HG02885 (cell line): ENCODE data around the gene C11orf21.

ENCODE experiments used
- ATAC-seq: cut with Tn5 transposase; IDR thresholded peaks from one replicate; pipeline ENCODE4 v1.9.1; 2021; ENCODE audit warnings: mild to moderate bottlenecking; ENCODE audit not compliant: unreplicated experiment, poor library complexity

C11orf21 gene

GRCh38 chr11:2264366-2265053, 37.2 kb downstream of the C11orf21 start:
- no peak for ATAC-seq

GRCh38 chr11:2263724-2264360, 37.9 kb downstream of the C11orf21 start:
- no peak for ATAC-seq

- ATAC-seq, result no peak
Measured at GRCh38 chr11:2263071-2263565, 38.6 kb downstream of the C11orf21 start.

GRCh38 chr11:2262301-2263070, 39.2 kb downstream of the C11orf21 start:
- ATAC-seq, result no peak

- ATAC-seq, result no peak
Measured at GRCh38 chr11:2261436-2262230, 40.1 kb downstream of the C11orf21 start.

- ATAC-seq, result no peak
Measured at GRCh38 chr11:2260491-2261364, 41.0 kb downstream of the C11orf21 start.

GRCh38 chr11:2259897-2260451, 41.7 kb downstream of the C11orf21 start:
- no peak for ATAC-seq

GRCh38 chr11:2259466-2259830, 42.3 kb downstream of the C11orf21 start:
- ATAC-seq, result no peak

GRCh38 chr11:2258501-2259465, 42.9 kb downstream of the C11orf21 start:
- no peak for ATAC-seq

- no peak for ATAC-seq
Measured at GRCh38 chr11:2256951-2257700, 44.6 kb downstream of the C11orf21 start.

GRCh38 chr11:2256293-2256913, 45.3 kb downstream of the C11orf21 start:
- ATAC-seq, result no peak

GRCh38 chr11:2252018-2252417, 49.7 kb downstream of the C11orf21 start:
- ATAC-seq, result no peak

- ATAC-seq, result no peak
Measured at GRCh38 chr11:2251138-2251537, 50.6 kb downstream of the C11orf21 start.

GRCh38 chr11:2250485-2250884, 51.2 kb downstream of the C11orf21 start:
- ATAC-seq, result no peak

- ATAC-seq, result no peak
Measured at GRCh38 chr11:2250041-2250440, 51.7 kb downstream of the C11orf21 start.

GRCh38 chr11:2249189-2249916, 52.4 kb downstream of the C11orf21 start:
- ATAC-seq, result no peak
